Ovary (tissue), 3 donors: ENCODE measurements around the gene USH1G.
"Not testable (repeated sequence)": the region's sequence is repeated elsewhere in the genome, so short reads cannot be mapped to it uniquely, and the experiment has no call there.

Experiments used
- POLR2A ChIP-seq: fragments of 450-650 bp; IDR thresholded peaks from one replicate; pipeline ENCODE4 v1.6.1; 2017; ENCODE audit warnings: antibody characterized with exemption, mild to moderate bottlenecking, moderate library complexity
- TF ChIP-seq, protein P1 (sequence below), 3 donors: fragments of 450-650 bp in 2 of 3; fragments of 200-600 bp in 1 of 3; IDR thresholded peaks; one replicate each; pipeline versions ENCODE4 v1.5.1 to v1.8.0; 2016 to 2022; ENCODE audit warnings: antibody characterized with exemption in 3 of 3, mild to moderate bottlenecking in 1 of 3
- donor health status: DM: no; HTN: no; CAD: no.

- TF ChIP-seq, protein P1, sequence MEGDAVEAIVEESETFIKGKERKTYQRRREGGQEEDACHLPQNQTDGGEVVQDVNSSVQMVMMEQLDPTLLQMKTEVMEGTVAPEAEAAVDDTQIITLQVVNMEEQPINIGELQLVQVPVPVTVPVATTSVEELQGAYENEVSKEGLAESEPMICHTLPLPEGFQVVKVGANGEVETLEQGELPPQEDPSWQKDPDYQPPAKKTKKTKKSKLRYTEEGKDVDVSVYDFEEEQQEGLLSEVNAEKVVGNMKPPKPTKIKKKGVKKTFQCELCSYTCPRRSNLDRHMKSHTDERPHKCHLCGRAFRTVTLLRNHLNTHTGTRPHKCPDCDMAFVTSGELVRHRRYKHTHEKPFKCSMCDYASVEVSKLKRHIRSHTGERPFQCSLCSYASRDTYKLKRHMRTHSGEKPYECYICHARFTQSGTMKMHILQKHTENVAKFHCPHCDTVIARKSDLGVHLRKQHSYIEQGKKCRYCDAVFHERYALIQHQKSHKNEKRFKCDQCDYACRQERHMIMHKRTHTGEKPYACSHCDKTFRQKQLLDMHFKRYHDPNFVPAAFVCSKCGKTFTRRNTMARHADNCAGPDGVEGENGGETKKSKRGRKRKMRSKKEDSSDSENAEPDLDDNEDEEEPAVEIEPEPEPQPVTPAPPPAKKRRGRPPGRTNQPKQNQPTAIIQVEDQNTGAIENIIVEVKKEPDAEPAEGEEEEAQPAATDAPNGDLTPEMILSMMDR (IDR thresholded peaks at IDR 0.05): not testable (repeated sequence)
- TF ChIP-seq POLR2A: not testable (repeated sequence)
Measured at GRCh38 chr17:74870028-74870427, 53.0 kb downstream of the USH1G start.
